GM21528 (cell line): Measurements from ENCODE around the gene BRCC3.

Source experiments
- ATAC-seq: cut with Tn5 transposase; IDR thresholded peaks from one replicate; pipeline ENCODE4 v1.9.1; 2021; ENCODE audit warnings: mild to moderate bottlenecking, moderate library complexity; ENCODE audit not compliant: unreplicated experiment, low FRiP score

BRCC3 gene

DNA sequence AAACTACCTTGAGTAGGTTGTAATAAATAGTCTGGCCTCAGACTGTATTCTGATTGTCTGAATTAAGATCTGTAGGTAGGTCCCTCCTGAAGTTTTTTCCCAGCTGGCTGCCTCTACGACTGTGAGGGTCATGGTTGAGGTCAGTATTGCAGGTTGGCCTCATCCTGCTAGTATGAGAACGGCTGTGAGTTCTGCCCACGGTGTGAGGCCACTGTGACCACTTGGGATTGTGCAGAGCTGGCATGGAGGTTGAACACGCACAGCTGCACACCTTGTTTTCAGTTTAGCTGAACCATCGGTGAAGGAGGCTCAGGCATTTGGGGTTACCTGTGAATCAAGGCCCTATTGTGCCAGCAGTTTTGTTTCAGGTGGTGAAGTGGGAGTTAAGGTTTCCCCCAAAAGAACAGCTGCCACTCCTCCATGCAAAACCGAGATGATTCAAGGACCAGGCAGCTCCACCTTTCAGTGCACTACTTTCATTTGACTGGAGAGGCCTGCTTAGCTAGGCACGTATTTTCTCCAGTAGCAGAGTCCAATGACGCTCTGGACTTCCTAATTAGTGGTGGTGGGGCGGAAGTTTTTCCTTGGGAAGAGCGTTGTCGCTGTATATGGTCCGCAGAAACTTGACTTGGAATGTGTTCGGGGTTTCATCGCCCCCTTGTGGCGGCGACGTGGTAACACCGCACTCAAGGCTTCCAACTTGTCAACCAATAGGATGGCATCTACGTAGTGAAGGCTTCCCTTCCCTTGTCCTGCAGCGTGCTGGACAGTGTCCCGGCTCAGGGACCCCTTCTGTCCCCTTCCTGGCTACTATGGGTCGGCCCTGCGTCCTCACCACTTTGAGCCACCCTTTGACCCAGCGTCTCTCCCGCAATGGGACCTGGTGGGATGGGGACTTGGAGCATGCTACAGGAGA is 14.2 kb upstream of the BRCC3 start:
- ATAC-seq = no peak

DNA sequence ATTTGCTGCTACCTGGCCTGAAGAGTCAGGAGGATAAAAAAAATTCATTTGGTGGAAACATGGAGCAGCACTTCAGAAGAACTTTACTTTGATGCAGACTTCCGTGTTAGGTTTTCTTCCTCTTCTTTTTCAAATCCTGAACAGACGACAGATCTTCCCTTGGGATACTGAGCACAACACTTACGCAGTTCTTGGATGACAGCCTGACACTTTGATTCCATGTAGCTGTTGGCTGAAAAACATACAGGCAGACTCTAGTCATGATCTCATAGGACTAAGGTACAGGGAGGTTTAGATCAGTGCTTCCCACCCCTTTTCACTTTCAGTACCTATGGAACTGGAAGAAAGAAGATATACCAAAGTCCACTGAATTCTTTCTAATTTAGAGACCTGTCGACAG is 9.5 kb upstream of the BRCC3 start:
- no peak for ATAC-seq

GRCh38 chrX:155065035-155065734 is 6.1 kb upstream of the BRCC3 start:
- ATAC-seq = no peak

GRCh38 chrX:155068165-155068564 is 3.1 kb upstream of the BRCC3 start:
- no peak for ATAC-seq

GRCh38 chrX:155069414-155069813 is 1.9 kb upstream of the BRCC3 start:
- ATAC-seq = no peak

- ATAC-seq = no peak
Measured at GRCh38 chrX:155070038-155070437, 1.3 kb upstream of the BRCC3 start.

DNA sequence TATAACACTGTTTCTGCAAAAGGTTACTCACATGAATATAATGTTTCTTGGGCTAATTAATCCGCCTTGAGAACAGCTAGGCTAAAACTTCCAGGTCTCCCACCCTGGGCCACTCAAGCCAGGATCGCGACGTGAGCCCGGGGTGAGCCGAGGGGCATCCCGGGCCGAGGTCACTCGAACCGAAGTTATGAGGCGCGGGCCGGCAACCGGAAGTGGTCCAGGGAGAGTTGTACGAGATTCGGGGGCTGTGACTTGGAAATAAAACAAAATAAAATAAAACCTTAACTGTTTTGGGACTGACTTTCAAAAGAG is 689 bp upstream of the BRCC3 start:
- ATAC-seq = peak; percentile 35

GRCh38 chrX:155071694-155072280 is 479 bp downstream of the BRCC3 start:
- ATAC-seq = no peak

DNA sequence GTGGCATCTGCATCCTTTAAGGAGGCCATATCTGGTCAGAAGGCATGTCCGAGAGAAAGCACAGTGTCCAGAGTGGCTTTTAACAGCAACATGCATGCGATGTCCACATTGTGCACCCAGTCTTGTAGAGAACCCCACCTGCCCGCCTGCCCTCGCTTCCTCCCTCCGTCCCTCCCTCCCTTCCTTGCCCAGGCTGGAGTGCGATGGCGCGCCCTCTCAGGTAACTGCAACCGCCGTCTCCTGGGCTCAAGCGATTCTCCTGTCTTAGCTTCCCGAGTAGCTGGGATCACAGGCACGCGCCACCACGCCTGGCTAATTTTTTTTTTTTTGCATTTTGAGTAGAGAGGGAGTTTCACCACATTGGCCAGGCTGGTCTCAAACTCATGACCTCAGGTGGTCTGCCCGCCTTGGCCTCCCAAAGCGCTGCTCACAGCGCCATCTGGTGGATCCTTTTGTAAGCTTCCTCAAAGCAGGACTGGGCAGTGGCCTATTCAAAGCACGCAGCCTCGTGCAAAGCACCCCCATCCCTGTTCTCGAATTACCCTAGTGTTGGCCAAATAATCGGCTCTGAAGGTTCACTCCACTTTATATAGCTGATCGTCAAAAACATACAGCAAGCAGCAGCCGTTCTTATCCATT is 15.0 kb downstream of the BRCC3 start:
- ATAC-seq = no peak

DNA sequence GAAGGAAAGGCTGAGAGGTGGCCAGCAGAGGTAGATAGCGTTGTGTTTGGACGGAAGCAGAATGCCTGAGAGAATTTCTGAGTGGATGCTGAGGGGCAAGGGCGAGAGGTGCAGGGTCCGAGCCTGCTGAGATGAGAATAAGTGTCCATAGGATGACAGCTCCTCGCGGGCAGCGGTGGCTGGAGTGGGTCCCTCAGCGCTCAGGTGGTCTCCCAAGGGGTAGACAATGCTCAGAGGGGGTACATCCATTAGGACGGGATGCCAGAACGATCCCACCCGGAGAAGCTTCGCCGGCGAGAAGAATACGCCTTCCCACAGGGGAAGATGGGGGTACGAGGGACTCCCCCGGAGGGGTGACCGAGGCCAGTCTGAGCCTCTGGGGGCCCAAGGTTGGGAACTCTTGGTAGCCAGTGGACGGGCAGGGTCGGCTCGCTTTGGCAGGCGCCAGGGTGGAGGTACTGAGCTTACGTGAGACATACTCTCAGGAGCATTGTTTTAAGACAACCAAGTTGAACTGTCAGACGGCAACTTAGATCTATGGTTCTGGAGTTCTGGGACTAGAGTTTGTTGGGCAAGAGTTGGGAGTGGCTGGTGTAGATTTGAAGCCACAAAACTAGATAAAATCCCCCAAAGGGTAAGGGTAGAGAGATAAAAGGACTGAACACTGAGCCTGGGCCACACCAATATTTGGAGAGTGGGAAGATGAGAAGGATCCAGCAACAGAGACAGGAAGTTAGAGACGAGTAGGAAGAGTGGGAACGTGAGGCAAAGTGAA is 15.8 kb downstream of the BRCC3 start:
- no peak for ATAC-seq

DNA sequence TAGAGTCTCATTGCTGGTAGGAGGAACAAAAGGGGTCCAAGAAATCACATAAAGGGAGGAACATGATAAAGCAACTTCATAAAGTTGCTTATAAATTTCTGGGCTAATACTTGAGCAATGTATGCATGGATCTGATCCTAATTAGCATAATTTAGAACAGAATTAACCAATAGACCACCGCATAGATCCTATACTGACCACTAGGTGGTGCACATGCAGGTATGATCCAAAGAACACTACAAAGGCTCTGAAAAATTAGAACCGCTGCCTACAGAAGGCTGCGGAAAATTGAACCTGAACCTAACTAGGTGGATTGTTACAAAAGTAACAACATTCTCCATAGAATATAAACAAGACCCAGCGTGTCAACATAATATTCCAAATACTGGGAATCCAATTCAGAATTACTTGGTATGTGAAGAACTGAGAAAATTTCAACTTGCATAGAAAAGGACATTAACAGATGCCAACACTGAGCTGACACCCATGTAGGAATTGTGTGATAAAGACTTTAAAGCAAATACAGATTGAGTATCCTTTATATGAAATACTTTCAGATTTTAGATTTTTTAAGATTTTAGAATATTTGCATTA is 23.3 kb downstream of the BRCC3 start:
- ATAC-seq = no peak

DNA sequence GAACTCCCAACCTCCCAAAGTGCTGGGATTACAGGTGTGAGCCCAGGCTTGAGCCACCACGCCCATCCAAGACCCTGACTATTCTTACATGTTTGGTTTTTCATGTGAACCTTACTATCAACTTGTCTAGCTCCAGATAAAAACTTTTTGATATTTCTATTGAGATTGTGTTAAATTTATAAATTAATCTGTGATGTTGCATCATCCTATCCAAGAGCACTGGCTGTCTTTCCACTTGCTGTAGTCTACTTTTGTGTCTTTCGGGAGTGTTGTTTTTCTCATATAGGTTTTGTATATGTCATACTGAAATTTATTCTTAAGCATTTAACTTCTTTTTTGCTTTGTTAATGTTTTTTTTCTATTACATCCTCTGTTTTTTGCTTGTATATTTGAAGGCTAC is 34.6 kb downstream of the BRCC3 start:
- ATAC-seq = no peak

DNA sequence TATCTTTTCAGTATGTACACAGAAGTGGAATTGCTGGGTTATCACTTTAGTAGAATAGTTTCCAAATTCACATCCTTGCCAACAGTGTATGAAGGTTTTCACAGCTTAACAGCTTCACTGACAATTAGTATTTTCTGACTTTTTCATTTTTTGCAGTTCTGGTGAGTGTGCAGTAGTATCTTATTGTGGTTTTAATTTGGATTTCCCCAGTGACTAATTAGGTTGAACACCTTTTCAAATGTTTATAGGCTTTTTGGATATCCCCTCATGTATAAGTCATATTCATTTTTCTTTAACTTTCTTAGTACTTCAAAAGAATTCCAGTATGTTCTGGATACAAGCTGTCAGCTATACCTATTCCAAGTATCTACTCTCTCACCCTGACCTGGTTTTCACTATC is 37.1 kb downstream of the BRCC3 start:
- no peak for ATAC-seq

- ATAC-seq = no peak
Measured at GRCh38 chrX:155112171-155112570, 40.9 kb downstream of the BRCC3 start.

DNA sequence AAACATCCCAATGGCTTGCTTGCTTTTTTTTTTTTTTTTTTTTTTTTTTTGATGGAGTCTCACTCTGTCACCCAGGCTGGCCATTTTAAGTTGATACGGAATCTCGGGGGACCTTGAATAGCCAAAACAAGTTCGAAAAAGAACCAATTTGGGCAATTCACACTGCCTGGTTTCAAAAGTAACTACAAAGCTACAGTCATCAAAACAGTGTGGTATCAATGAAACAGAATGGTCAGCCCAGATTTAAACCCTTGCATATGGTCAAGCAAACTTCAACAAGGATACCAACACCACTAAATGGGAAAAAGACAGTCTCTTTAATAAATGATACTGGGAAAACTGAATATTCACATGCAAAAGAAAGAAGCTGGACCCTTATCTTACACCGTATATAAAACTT is 41.8 kb downstream of the BRCC3 start:
- no peak for ATAC-seq

DNA sequence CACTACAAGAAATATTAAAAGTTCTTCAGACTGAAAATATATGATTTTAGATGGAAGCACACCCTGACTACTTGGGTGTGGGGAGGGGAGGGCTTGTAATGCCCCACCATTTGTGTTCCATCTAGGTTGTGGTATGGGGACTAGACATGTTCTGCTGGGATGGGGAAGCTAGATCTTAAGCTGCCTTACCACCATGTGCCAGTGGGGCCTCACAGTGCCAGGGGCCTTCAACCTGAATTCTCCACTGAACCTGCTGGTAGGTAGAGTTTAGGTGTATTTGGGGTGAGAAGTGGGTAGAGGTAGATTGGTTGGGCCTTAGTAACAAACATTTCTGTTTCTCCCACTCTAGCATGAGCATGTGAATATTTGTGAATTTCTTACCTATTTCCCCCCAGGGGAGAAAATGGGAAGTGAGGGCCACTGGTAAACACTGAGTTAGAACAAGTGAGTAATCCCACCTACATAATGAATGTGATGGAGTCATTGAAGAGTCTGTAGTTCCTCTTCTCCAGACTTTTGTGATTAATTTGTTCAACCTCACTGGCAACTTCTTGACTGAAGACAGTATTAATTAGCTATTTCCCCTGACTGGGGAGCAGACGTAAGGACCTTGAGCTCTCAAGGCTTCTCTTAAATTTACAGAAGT is 44.0 kb downstream of the BRCC3 start:
- no peak for ATAC-seq

DNA sequence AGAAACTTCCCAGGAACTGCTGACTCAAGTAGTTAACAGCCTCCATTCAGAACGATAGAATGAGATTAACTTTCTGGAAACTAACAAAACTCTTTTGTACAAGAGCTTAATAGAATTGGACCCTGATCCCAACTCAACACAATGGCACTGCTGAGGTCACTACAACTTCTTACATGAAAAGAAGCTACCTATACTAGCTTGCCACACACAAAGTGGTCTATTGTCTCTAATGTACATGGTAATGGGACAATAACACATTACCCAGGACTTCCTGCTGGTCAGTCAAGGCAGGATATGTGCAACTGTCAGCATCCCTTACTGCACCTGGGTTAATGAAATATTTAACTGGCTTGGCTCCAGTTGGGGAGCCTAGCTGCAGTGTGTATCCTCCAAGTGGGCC is 56.2 kb downstream of the BRCC3 start:
- no peak for ATAC-seq

DNA sequence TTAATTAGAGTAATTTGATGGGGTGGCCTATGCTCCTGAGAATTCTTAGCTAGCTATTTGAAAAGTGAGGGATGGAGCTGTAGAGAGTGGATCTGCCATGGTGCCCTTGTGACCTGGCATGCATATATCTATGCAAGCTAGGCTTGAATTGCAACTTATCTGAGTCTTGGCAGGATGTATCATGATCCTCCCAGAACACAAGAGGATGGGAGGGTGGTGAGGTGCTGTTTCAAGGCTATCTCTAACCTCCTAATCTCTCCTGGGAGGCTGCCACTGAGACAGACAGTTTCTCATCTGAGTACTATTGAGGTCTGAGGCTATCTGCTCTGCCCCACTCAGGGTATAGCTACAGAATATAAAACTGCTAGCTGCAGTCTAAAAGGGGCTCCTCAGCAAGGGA is 56.6 kb downstream of the BRCC3 start:
- no peak for ATAC-seq

- no peak for ATAC-seq
Measured at GRCh38 chrX:155132110-155132509, 60.8 kb downstream of the BRCC3 start.

DNA sequence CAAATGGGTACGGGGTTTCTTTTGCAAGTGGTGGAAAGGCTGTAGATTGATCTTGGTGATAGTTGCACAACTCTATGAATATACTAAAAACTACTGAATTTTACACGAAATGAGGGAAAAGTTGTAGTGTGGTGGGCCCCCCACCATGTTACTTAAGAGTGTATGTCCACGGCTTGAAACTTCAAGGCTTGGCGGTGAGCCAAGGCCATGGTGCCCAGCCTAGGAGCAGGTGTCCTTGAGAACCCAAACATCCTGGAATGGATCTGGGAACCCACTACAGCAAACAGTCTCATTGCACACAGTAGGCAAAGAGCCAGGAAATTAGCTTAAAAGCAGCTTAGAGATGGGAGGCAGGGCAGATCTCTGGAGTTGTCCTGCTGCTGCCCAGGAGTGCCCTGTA is 62.9 kb downstream of the BRCC3 start:
- ATAC-seq = no peak
